Tibial artery (tissue), 4 donors: ENCODE measurements around the gene TPT1.

Experiments
- DNase-seq, 2 donors: peaks; one replicate each; pipeline ENCODE4 v3.0.0-alpha.2; 2019
- H3K27ac ChIP-seq, 2 donors: fragments of 200-600 bp; sonication (generic) in 1 of 2; 1 replicate in 1 of 2; 2 replicates in 1 of 2; pipeline ENCODE4 v1.5.1; 2018 to 2019; ENCODE audit warnings: mild to moderate bottlenecking in 1 of 2
- H3K27me3 ChIP-seq, 2 donors: fragments of 200-600 bp; sonication (generic) in 1 of 2; one replicate each; pipeline versions ENCODE4 v1.5.1 to v1.6.0; 2016 to 2019
- H3K36me3 ChIP-seq, 3 donors: fragments of 200-600 bp; sonication (generic) in 2 of 3; one replicate each; pipeline ENCODE4 v1.5.1; 2016 to 2019; ENCODE audit warnings: mild to moderate bottlenecking in 2 of 3
- H3K4me1 ChIP-seq, 4 donors: fragments of 200-600 bp; sonication (generic) in 2 of 4; 1 replicate in 3 of 4; 2 replicates in 1 of 4; pipeline ENCODE4 v1.5.1; 2016 to 2019
- H3K4me3 ChIP-seq, 2 donors: fragments of 200-600 bp; sonication (generic) in 1 of 2; 1 replicate in 1 of 2; 2 replicates in 1 of 2; pipeline ENCODE4 v1.5.1; 2018 to 2019; ENCODE audit warnings: mild to moderate bottlenecking in 2 of 2
- H3K9me3 ChIP-seq, 3 donors: fragments of 200-600 bp; sonication (generic) in 1 of 3; one replicate each; pipeline ENCODE4 v1.5.1; 2016 to 2019
- CTCF ChIP-seq, 2 experiments: fragments of 200-600 bp in 1 of 2; fragments of 450-650 bp in 1 of 2; IDR thresholded peaks; one replicate each; pipeline ENCODE4 v1.5.1; 2017 to 2019; ENCODE audit warnings: antibody characterized with exemption in 2 of 2, mild to moderate bottlenecking in 1 of 2, moderate library complexity in 1 of 2
- intact Hi-C: fragments of 100-400 bp; cut with DNase I; formaldehyde crosslinking; loops from one replicate; pipeline ENCODE4 v1.15.0; 2023; ENCODE audit warnings: low total_unique reads

TPT1 gene

DNA sequence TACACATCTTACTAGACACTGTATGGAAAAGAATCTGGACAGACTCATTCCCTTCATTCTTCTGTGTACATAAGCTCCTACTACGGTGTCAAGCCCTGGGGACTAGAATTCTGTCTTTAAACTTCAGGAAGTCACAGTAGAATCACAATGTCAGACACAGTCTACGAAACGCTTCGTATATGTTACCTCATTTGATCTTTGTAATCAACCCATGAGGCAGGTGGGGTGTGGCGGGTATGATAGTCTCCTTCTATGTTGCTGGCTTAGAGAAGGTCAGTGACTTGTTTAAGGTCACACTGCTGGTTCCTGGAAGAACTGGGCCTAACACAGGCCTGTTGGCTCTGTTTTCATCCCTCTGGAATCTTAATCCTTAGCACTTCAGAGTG lies 32.2 kb upstream of the TPT1 start:
- H3K27me3 ChIP-seq, result no peaks in the 10 kb centered on the region
- no peak overlapping the region for H3K4me3 ChIP-seq
- no peak for DNase-seq
- intact Hi-C loops, result no loop called here
- no peaks in the 10 kb centered on the region for H3K36me3 ChIP-seq
- H3K4me1 ChIP-seq, result peaks cover 0 to 18% (median 7%) of the 10 kb centered on the region in 4 donors
- no peak for TF ChIP-seq CTCF (IDR thresholded peaks at IDR 0.05)
- H3K9me3 ChIP-seq, result no peaks in the 10 kb centered on the region
- no peak overlapping the region for H3K27ac ChIP-seq

DNA sequence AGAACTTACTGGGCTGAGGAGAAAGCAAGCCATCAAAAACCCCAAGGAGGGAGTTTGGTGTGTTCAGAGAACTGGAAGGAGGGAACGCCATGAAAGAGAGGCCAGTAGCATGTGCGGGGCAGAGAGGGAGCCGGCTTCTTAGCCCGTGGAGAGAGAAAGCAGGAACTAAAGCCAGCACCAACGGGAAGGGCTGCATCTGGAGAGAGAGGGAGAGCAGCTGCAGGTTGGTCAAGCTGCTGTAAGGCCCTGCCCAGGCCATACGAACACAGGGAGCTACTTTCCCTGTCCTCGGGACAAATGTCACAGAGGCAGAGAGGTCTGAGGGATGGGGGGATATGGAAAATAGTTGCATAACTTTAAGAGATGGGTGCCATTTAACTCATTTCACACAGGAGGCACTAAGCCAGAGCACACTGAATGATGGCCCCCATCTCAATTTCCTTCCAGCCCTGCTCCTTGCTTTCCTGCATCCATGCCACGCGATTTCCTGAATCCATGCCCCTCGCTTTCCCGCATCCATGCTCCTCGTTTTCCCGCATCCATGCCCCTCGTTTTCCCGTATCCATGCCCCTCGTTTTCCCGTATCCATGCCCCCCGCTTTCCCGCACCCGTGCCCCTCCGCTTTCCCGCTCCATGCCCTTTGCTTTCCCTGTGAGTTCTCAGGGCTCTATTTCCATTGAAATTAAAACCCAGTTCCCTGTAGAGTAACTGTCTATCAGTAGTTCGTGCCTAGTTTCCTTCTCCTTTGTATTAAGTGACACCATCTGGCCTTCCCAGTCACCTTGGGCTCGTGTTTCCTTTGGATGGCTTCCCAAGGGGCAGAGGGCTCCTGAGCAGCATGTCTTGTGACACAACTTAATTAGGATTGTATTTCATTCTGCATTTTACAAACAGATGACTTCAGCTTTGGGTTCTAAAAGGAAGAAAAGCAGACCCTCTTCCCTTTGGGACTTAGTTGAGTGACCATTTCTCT lies 31.5 kb upstream of the TPT1 start:
- intact Hi-C loops, result no loop called here
- no peak for DNase-seq
- peaks cover 0 to 21% (median 9%) of the 10 kb centered on the region in 4 donors for H3K4me1 ChIP-seq
- H3K27me3 ChIP-seq, result no peaks in the 10 kb centered on the region
- no peaks in the 10 kb centered on the region for H3K9me3 ChIP-seq
- no peak overlapping the region for H3K27ac ChIP-seq
- no peak overlapping the region for H3K4me3 ChIP-seq
- no peak for TF ChIP-seq CTCF (IDR thresholded peaks at IDR 0.05)
- no peaks in the 10 kb centered on the region for H3K36me3 ChIP-seq

DNA sequence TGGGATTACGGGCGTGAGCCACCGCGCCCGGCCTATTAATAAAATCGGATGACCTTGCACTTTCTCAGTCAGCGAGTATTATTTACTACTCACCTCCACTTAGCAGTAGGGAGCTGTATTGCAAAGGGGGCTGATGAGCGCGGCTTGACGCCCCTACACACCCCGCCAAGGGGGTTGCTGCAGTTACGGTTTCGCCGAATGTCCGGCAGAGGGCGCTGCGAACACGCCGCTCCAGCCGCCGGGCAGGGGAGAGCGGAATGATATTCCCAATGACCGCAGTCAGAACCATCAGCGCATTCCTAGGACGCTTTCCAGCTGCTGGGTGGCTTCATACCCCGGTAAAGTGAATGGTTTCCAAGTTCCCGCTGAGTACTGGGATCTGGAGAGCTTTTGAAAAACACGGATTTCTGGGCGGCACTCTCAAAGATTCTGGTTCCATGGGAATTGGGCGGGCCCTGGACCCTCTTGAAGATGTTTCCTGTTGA lies 30.0 kb upstream of the TPT1 start:
- Histone ChIP-seq H3K27ac (peak overlapping the region in 1 of 2 donors; percentile 21), H3K4me1 (peaks cover 0 to 21% (median 9%) of the 10 kb centered on the region in 4 donors), H3K9me3 (no peaks in the 10 kb centered on the region), H3K27me3 (no peaks in the 10 kb centered on the region), H3K36me3 (no peaks in the 10 kb centered on the region), H3K4me3 (no peak overlapping the region)
- TF ChIP-seq CTCF (IDR thresholded peaks at IDR 0.05), result peak; percentile 88 to 89
- peak; percentile 64 to 79 for DNase-seq
- intact Hi-C loops, result no loop called here

DNA sequence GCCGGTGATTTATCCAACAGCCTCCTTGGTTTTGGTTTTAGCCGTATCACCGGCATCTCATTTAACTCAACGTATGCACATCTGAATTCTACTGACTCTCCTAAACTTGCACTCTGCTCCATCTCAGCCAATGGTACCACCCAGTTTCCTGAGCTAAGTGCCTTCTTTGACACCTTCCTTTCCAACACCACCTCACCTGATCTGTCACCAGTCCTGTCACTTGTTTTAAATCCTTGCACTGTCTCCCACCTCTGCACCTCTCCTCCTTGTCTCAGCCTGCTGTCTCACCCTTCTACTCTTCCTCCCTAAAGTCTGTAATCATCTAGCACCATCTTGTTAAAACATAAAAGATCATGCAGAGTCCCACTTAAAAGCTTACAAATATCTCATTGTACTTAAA lies 28.1 kb upstream of the TPT1 start:
- Histone ChIP-seq H3K4me1 (peaks cover 0 to 21% (median 9%) of the 10 kb centered on the region in 4 donors), H3K36me3 (peaks cover 4 to 14% (median 9%) of the 10 kb centered on the region in 3 donors), H3K4me3 (no peak overlapping the region), H3K27me3 (no peaks in the 10 kb centered on the region), H3K9me3 (no peaks in the 10 kb centered on the region), H3K27ac (no peak overlapping the region)
- no peak for DNase-seq
- TF ChIP-seq CTCF (IDR thresholded peaks at IDR 0.05), result no peak
- intact Hi-C loops, result no loop called here

- DNase-seq, result no peak
- no peak for TF ChIP-seq CTCF (IDR thresholded peaks at IDR 0.05)
- Histone ChIP-seq H3K4me3 (no peak overlapping the region), H3K27me3 (no peaks in the 10 kb centered on the region), H3K9me3 (no peaks in the 10 kb centered on the region), H3K27ac (no peak overlapping the region), H3K4me1 (peaks cover 0 to 21% (median 9%) of the 10 kb centered on the region in 4 donors), H3K36me3 (peaks cover 4 to 14% (median 9%) of the 10 kb centered on the region in 3 donors)
- intact Hi-C loops, result no loop called here
Observed at GRCh38 chr13:45368571-45368970, 27.6 kb upstream of the TPT1 start.
